NCI-H748 treated with DMSO at 0.1 percent for 48 hours (cell line): ENCODE measurements around the gene NUP43.
"Not testable (repeated sequence)": the region's sequence is repeated elsewhere in the genome, so short reads cannot be mapped to it uniquely, and the experiment has no call there.

Experiments
- DNase-seq: peaks from one replicate; lab custom pipeline; 2025; lab: John Stamatoyannopoulos, UW

NUP43 gene

GRCh38 chr6:149749082-149749593 lies 2.8 kb upstream of the NUP43 start:
- DNase-seq = not testable (repeated sequence)

- not testable (repeated sequence) for DNase-seq
These were observed 1.1 kb downstream of the NUP43 start for GRCh38 chr6:149745252-149745651.

GRCh38 chr6:149734915-149735314 lies 11.4 kb downstream of the NUP43 start:
- DNase-seq = no peak

GRCh38 chr6:149733089-149733720 lies 13.1 kb downstream of the NUP43 start:
- DNase-seq = no peak

- DNase-seq = no peak
These were observed 16.5 kb downstream of the NUP43 start for GRCh38 chr6:149729824-149730223.

- DNase-seq = no peak
These were observed 17.7 kb downstream of the NUP43 start for GRCh38 chr6:149728499-149729234.

- DNase-seq = no peak
These were observed 18.4 kb downstream of the NUP43 start for GRCh38 chr6:149727793-149728498.

GRCh38 chr6:149725785-149726184 lies 20.5 kb downstream of the NUP43 start:
- DNase-seq = no peak

GRCh38 chr6:149723771-149724417 lies 22.4 kb downstream of the NUP43 start:
- DNase-seq = peak; percentile 22

- DNase-seq = no peak
These were observed 23.1 kb downstream of the NUP43 start for GRCh38 chr6:149723262-149723661.

GRCh38 chr6:149719531-149719930 lies 26.8 kb downstream of the NUP43 start:
- no peak for DNase-seq

- peak; percentile 55 for DNase-seq
These were observed 28.5 kb downstream of the NUP43 start, which contains the start of gene LATS1 for GRCh38 chr6:149717588-149718458. TSS of gene LATS1 (minus strand) at chr6:149718101. CDS start at chr6:149702126, 15,975 bp downstream.

- DNase-seq = peak; percentile 55
These were observed 29.1 kb downstream of the NUP43 start for GRCh38 chr6:149717255-149717587.

- no peak for DNase-seq
These were observed 30.0 kb downstream of the NUP43 start for GRCh38 chr6:149716181-149716963.

- no peak for DNase-seq
These were observed 31.9 kb downstream of the NUP43 start for GRCh38 chr6:149714442-149714841.

GRCh38 chr6:149711711-149712110 lies 34.6 kb downstream of the NUP43 start:
- DNase-seq = no peak

GRCh38 chr6:149701714-149702113 lies 44.6 kb downstream of the NUP43 start:
- no peak for DNase-seq

GRCh38 chr6:149699150-149699549 lies 47.2 kb downstream of the NUP43 start:
- no peak for DNase-seq

- DNase-seq = no peak
These were observed 48.2 kb downstream of the NUP43 start for GRCh38 chr6:149698175-149698574.

- no peak for DNase-seq
These were observed 49.4 kb downstream of the NUP43 start for GRCh38 chr6:149696901-149697300.
